GM18907 (cell line): ENCODE data around the gene KCNJ15.

Source experiments
- ATAC-seq: cut with Tn5 transposase; IDR thresholded peaks from one replicate; pipeline ENCODE4 v1.9.1; 2021; ENCODE audit warnings: mild to moderate bottlenecking, moderate library complexity; ENCODE audit not compliant: unreplicated experiment

The KCNJ15 gene

DNA sequence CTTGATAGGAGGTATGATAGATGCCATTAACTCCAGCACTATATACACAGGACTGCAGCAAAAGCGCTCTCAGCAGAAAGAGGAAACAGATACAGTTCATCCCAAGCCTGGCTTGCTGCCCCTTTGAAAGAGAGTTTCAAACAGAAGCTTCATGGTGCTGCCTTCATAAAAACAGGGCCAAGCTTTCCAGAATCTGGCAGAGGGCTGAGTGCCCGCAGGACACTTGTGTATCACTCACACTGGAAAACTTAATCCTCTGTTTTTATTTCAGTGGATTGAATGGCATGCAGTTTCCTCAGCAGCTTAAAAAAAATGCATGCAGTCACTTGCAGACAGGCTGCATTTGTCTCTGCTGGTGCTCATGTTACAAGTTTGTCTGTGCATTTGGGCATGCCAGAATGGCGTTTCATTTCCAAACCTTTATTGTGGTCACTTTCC lies 40.4 kb downstream of the KCNJ15 start:
- ATAC-seq = no peak

DNA sequence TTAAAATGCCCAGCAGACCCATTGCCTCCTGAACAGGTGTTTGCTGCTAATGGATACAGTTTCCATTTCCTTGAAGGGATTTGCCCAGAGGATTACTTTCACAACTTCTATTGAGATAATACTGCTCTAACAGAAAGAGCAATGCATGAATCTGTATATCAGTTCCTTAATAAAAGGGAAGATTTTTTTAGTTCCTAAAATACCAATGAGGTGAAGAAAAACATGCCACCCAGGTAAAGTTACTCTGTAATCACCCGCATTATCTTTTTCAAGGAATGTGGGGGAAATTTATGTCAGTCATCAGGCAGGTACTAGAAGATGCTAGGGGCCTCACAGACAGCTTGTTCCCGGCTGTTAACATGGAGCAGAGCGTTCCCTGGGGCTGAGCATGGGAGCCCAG lies 41.1 kb downstream of the KCNJ15 start:
- ATAC-seq = no peak

DNA sequence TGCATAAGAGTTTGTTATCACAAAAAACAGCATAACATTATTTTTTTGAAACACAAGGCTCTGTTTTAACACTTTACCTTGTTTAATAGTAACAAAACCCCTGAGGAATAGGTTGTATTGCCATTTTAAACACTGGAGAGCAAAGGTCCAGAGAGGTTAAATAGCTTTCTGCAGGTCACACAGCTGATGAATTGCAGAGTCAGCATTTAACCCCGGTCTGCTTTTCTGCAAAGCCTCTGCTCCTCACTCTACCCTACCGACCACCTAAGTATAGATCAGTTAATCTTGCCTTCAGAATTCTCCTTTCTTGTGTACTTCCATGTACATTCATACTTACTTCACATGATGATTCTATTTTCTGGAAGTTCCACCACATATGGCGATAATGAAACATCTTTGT lies 42.0 kb downstream of the KCNJ15 start:
- ATAC-seq = no peak

DNA sequence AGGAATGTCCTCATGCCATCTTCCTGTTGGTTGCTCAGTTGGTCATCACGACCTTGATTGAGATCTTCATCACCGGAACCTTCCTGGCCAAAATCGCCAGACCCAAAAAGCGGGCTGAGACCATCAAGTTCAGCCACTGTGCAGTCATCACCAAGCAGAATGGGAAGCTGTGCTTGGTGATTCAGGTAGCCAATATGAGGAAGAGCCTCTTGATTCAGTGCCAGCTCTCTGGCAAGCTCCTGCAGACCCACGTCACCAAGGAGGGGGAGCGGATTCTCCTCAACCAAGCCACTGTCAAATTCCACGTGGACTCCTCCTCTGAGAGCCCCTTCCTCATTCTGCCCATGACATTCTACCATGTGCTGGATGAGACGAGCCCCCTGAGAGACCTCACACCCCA lies 42.9 kb downstream of the KCNJ15 start:
- ATAC-seq = no peak

DNA sequence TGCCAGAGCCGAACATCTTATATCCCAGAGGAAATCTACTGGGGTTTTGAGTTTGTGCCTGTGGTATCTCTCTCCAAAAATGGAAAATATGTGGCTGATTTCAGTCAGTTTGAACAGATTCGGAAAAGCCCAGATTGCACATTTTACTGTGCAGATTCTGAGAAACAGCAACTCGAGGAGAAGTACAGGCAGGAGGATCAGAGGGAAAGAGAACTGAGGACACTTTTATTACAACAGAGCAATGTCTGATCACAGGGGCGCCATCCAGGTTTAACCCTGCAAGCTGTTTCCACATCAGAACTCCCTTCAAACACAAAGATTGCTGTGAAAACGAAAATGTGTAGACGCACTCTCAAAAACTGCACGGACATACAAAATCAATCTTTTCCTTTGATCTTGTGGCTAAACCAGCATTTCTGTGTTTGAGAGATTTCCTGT lies 43.4 kb downstream of the KCNJ15 start:
- ATAC-seq = no peak

DNA sequence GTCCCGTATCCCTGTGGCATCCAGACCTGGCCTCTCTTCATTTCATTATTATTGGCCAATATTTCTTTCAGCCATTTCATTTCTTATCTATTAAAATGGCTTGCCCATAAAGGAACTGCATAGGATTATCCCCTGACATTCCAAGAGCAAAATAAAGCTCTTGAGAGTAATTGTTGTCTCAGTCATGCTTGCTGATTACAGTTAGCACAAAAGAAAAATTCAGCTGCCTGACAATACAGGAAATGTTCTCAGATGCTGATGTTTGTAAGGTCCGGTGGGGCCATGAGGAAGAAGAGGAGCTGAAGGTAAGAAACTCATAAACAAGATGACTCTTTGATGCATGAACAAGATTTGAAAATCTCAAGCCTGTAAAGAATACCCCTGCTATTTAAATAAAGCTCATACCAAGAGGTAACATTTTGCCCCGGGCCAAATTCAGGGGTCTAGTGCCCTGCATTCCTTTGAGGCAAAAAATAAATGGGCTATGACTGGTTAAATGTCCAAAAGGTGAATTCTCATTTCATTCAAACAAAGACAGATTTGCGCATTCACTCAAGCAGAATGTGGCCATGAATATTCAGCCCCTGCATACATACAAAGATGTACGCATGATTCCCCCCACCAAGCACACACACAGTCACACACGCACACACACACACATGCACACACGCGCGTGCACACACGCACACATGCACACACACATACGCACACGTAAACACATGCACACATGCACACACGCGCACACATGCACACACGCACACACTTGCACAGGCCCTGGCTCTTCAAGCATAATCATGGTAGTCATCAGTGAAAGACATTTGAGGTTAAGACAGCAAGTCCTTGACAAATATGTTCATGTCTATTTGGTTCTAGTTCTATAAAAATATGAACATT lies 44.8 kb downstream of the KCNJ15 start:
- ATAC-seq = no peak

DNA sequence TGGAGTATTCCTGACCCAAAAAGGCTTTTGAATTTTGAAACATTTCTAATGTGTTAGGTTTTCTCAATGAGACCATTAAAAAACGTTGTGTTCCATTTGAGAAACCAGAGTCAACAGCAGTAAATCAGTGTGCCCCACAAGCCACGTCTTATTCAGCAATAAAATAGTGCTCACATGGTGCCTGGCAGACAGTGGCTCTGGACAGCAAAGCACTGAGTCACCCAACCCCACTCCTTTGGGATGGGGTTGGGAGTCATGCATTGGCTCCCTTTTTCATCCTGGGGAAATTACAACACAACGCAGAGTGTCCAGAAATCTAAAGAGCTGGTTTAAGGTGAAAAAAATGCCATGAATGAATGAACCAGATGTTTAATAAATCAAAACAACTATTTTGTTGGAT lies 46.5 kb downstream of the KCNJ15 start:
- ATAC-seq = no peak

DNA sequence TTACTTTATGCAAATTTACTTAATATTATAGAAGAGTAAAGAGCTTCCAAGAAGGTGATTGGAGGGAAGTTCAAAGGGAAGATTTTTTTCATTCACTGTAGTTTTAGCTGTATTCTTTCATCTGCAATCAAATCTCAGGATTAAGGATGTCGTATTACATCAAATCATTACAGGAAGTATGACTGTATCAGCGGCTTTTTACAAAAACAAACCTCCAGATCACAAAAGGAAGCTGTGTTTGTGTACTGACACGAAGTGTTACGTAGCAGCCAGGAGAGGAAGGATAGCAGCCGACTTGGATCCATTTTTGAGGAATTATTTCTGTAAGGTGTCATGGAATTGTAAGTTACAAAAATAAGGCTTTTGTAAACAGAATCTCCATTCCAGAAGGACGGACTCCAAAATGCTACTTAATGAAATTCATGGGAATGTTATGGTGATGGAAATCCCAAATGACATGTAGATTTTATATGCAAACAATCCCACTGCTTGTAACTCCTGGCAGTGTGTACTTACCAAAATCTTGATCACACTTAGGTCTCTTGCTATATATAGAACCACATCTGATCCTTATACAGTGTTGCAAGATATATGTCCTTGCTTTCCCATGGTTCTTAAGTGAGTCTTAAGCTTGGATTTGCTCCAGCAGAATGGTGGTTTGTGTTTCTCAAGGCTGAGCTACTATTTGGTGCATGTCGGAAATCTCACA lies 49.8 kb downstream of the KCNJ15 start:
- no peak for ATAC-seq

DNA sequence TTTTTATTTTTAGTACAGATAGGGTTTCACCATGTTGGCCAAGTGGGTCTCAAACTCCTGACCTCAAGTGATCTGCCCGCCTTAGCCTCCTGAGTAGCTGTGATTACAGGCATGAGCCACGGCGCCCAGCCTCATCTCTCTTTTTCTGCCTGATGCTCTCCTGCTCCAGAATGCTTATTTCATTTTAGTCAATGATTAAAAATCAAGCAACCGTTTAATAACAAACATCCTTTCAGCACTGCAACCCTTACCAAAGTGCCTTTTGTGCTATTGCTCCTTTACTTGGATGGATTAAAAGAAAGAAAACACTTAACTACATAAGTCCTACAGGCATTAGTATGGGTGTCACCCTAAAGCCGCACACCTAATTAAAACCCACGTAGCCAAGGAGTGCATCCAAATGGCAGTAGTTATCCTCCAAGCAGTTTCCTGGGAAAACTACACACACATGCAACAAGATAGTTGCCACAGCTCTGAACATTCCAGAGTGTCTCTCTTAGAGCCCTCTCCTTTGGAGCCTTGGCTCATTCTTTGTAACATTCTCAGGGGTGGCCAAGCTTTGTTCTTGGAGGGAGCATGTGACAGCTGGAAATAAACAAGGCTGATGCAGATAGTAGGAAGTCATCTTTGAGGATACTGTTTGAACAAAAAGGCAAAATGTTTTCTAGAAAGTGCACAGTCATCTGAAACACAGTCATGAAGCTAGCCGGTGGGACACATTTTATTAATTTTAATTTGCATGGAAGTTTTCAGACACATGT lies 51.2 kb downstream of the KCNJ15 start:
- ATAC-seq = no peak

DNA sequence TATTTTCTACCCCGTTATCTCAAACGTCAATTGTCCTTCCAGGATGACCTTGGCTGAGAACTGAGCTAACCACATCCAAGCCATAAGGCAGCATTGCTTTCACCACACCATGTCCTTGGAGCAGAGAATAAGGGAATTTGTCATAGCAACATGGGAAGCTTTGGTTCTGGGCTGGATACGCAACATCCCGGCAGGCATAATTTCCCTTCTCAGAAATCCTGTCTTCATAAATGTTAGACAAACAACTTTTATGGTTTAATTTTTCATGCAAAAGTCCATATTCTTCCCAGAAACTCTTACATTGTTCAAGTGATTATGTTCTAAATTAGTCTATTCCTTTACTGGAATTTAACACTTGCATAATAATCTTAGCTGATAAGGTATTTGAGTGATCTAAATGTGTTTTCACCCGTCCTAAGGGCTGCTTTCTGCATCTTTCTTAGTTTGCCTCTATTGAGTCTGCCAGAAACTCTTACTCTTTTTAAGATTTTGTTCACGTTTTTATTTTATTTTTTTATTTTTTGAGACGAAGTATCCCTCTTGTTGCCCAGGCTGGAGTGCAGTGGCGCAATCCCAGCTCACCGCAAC lies 51.8 kb downstream of the KCNJ15 start:
- no peak for ATAC-seq

DNA sequence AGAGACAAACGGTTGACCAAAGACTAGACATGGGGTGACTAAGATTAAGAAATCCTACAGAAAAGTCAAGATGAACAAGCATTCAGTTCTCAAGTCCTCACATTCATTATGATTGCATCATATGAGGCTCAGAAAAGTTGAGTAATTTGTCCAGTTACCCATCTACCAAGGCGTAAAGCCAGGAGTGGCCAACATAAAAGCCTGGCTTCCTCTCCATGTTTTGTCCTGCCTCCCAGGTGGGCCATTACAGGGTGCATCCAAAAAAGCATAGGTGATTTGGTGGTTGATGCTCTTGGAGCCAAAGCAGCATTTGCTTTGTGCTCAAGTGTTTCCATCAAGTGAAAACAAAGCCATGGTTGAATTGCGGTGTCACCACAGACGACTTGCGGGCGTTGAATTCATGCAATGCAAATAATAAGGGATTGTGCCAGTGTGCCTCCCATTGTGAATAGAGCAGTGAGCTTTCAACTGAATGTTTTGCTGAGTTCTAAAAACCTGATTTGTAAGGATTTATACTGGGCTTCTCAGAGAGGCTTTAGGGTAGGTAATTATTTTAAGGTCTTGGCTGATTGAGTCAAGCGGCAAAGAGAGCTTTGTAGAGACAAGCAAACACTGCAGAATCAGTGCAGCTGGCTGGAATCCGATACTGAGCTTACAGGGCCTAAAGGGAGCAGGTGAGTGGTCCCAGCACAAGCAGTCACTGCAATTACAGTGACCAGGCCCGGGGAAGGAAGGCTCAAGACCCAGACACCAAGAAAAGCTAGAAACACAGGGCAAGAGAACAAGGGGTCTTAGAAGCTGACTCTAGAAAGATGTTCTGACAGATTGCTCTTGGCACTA lies 54.1 kb downstream of the KCNJ15 start:
- no peak for ATAC-seq

DNA sequence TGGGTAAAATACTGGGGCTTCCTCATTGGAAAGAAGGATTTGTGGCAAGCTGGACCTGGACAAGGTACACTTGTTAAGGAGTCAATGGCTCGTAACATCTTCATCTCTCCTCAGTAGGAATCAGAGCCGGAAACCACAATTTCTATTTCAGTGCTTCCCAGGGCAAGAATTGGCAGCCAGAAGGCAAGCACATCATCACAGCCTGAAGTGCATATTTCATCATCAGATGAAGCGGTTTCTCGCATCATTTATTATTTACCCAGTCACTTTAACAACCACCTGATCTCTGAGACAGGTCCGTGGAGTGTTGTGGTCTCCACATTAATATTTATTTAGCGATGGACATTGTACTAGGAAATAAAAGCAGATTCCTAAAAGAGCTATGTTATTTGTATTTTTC lies 55.0 kb downstream of the KCNJ15 start:
- ATAC-seq = no peak

DNA sequence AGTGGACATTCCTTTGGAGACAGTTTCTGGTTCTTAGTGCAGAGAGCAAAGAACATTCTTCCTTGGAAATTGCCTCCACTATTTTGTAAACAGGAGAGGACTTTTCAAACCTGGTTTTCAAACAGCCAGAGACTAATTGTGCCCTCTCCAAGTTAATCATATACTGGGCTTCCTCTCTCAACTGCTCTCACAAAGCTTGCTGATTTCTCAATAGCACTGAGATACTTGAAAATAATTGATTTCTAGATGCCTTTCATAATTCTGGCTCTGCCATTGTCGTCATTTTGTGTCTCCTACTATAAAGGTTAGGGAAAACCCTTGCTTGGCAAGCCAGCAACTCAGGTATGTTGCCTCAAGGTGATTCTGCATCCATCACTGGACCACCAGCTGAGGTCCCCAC lies 56.0 kb downstream of the KCNJ15 start:
- ATAC-seq = no peak

DNA sequence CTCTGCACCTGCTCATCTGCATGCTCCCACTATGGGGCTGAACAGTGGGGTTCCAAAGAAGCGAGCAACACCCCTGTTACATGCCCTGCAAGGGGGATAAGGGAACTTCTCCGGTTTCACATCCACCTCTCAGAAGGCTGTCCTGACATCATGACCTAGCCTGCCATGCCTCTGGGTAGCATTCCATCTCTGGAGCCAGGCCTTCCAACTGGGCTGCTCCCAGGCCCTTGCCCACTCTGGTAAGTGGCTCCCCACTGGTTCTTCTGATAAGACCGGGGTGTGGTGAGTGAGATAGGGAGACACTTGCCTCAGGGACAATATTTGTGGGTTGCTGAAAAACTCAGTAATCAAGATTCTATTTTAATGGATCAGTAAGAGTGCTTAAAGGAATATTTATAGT lies 57.8 kb downstream of the KCNJ15 start:
- ATAC-seq = no peak

DNA sequence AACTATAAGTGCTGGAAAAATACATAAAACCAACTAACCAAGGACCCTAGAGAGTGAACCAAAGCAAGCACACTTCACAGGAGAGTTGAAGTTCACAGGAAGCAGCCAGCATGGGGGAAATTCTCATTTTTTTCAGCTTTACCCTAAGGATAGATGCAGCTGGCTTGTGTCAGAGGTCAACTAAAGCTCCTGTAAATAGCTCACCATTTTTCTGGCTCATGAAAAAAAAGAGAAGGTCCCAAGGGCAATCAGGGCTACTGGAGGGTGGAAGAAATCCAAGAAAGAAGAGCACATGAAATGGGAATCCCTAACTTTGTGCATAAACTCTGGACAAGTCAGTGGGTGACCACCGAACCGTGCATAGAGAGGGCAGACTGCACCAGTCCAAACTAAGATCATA lies 58.3 kb downstream of the KCNJ15 start:
- ATAC-seq = no peak

DNA sequence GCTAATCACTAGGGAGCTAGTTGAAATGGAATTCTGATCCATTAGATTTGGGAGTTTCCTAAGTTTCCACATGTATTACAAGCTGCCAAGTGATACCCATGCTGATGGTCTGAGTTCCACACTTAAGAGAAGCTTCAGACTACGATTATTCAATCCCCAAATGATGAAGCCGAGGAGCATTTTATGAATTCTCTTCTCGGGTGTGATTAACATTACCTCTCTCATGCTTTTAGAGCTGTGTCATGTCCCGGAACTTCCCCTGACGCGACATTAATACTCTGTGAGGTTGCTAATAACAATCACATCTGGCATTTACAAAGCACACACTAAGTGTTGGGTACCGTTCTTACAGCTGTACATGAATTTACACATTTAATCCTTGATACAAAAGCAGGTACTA lies 63.0 kb downstream of the KCNJ15 start:
- ATAC-seq = no peak

DNA sequence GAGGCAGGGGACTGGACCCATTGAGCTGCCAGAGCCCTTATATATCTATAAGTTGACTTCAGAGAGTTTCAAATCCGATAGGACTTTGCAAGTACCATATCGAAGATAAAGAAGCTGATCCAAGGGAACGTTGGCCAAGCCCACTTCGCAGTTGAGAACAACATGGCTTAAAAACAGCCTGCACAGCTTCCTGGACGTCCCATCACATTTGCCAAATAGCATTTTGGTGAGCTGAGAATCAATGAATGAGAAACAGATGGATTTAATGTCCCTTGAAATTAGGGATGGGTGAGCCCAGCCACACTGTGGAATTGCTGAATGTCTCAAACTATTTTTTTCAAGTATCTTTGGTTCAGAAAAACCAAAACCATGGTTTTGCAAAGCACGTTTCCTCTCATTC lies 64.8 kb downstream of the KCNJ15 start:
- no peak for ATAC-seq

DNA sequence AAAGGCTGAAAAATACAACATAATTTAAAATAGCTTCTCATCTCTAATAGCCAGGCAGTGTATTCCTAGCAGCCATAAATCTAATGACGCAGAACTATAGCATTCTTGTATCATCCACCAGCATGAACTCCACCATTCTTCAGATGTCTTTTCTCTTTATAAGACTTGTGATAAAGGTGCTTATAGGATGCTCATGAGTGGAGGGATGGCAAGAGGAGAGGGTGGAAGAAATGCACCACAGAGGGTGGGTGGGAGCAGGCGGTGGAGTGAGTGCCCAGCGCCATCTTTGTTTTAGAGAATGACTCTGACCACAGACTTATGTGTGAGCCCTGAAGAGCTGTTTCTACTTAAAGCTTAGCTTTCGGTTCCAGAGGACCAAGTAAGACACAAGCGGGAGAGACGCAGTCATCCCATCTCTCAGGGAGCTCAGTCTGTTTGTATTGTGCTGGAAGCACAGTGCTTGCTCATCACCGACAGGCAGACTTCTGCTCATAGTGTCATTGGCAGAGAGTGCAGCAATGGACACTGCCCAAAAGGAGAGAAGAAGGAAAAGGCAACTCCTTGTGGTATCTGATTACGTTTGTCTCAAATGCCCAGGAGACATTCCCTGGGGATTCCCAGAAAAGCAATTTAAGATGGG lies 65.6 kb downstream of the KCNJ15 start:
- no peak for ATAC-seq

DNA sequence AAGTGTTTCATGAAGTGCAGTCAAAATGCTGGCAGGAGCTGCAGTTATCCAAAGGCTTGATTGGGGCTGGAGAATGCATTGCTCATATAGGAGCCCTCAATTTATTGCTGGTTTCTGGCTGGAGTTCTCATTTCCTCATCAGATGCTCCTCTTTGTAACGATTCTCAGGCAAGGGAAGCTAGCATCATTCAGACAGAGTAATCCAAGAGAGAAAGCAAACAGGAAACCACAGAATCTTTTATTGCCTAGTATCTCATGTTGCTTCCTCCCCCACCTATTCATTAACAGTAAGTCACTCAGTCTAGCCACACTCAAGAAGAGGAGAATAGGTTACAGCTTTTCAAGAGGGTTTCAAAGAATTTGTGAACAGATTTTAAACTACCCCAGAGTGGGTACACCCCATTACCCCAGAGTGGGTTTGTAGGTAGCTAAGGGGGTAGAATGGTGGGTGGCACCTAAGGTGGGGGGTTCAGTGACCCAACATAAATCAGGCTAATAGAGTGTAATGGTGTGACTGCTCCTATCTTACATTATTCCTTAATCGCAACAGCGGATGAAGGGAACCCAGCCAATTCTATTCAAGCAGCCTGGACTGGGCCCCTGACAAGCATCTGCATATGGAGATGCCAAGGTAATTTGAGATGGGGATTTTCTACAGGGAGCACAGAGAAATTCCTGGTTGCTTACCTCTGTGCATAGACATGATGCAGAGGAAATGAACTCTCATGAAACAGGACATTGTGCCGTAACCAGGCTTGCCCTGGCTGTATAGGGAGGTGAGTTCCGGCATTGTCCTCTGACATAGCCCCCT lies 67.1 kb downstream of the KCNJ15 start:
- ATAC-seq = no peak
